ENCODE data around the gene PAPOLA. TPM values are rescaled to one million over a fixed set of nuclear protein-coding genes. Genes with fewer than 3 reads are reported as not detected.

Gene PAPOLA
- total RNA-seq, 1 donor from 2014 or later, result 137 TPM

DNA sequence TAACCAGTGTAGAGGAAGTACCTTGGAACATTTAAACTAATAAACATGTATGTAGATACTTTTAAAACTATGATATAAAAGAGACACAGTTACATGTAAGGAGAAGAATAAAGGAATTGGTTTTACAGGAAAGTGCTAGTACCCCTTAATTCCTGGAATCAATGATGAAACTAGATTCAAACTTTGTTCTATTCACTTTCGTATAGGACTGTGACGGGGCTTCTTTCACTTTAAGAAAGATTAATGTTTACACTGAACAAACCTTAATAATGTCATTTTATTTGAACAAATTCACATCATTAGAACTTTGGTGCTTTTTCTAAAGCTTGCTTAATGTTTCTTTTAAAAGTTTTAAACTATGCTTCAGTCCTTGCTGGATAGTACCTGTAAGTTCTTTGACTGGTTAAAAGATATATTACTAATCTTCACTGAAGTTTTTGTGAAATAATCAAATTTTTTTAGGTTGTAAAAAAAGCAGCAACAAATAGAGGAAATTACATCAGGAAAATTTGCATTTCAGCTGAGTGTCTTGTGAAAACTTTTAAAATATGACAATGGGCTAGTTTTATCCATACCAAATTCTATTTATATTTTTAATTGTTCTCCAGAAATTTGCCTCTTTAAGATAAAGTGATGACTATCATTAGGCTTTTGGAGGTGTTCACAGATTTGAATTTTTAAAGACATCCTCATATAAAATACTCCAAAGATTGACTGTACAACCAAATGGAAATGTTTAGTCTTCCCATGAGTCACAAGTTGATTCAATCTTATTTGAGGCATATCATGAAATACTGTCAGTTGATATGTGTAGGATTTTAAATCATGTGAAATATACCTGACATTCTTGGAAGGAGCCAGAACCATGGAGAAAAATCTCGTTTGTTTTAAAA lies 36.2 kb downstream of the PAPOLA start:
- no peak for DNase-seq (ENCODE audit: low spot score)
- intact Hi-C loops (cut with DNase I), result no loop called here

DNA sequence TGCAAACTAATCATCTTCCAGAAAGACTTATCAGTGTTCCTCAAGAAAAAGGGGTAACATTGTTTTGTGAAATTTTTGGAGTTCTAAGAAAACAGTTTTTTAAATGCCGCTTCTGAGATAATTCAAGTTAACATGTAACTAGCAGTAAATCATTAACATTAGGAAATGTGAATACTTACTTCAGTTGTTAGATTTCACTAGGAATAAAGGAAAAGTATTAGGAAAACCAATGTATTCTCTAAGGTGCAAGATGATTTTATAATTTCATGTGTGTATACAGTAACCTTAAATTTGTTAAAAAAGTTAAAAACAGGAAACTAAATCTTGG lies 36.8 kb downstream of the PAPOLA start:
- DNase-seq (ENCODE audit: low spot score), result no peak
- intact Hi-C loops (cut with DNase I), result no loop called here

DNA sequence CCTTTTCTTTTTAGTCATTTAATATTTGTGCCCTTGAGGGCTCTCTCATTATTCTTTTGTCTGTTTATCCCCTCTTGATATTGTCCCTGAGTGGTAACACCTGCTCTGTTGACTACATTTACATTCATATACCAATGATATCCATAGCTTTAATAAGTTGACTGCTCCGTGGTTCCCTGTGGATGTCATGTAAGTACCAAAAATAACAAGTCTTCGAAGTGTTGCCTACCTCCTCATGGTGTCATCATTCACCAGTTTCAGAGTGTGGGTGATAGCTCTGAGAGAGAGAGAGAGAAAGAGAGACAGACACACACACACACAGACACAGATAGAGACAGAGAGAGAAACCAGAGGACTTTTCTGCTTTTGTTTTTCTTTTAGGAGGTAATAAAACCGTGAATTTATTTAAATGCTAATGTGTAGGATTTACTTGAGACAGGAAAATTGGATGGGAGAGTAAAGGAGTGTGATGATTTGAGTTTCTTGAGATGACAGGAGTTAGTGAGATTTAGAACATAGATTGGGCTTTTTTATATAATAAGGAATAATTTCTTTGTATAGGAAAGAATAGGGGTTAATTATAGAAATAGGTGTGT lies 52.2 kb downstream of the PAPOLA start:
- DNase-seq (ENCODE audit: low spot score), result no peak
- intact Hi-C loops (cut with DNase I), result no loop called here

DNA sequence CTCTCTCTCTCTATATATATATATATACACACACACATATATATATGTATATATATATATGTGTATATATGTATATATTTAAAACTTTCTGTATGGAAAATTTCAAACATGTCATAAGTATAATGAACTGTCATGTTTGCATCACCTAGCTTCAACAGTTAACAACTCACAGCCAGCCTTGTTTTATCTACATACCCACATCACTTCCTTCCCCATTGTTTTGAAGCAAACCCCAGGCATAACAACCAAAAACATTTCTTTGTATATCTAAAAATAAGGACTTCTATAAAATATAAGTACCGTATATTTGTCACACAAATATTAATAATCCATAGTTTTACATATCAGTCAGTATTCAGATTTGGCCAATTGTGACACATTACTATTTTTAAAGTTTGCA lies 57.4 kb downstream of the PAPOLA start:
- DNase-seq (ENCODE audit: low spot score), result no peak
- intact Hi-C loops (cut with DNase I), result no loop called here

GRCh38 chr14:96564389-96564788 lies 62.2 kb downstream of the PAPOLA start:
- DNase-seq (ENCODE audit: low spot score), result no peak
- intact Hi-C loops (cut with DNase I), result no loop called here

DNA sequence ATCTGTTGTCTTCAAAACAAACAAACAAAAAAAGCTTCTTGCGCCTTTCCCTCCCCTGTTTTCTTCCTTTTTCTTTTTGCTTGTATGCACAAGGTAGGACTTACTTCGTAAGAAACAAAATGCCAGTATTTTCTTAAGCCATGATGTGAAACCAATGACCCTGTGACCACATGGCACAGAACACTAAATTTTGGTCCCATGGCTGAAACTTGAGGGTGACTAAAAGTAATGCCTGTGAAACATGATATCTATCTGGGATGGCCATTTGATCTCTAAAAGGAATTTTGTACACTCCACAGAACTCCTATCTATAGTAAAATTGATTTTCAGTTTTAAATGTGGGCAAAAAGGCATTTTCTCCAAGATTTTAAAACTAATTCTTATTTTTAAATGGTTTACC lies 63.6 kb downstream of the PAPOLA start:
- intact Hi-C loops (cut with DNase I), result loop anchor here (5.0 kb wide), 1 partner anchor 176 kb away; no protein-coding TSS in a partner anchor
- DNase-seq (ENCODE audit: low spot score), result no peak

- no peak for DNase-seq (ENCODE audit: low spot score)
- intact Hi-C loops (cut with DNase I), result loop anchor here (5.0 kb wide), 1 partner anchor 175 kb away; no protein-coding TSS in a partner anchor
Measured at GRCh38 chr14:96567289-96567899, 65.2 kb downstream of the PAPOLA start.

DNA sequence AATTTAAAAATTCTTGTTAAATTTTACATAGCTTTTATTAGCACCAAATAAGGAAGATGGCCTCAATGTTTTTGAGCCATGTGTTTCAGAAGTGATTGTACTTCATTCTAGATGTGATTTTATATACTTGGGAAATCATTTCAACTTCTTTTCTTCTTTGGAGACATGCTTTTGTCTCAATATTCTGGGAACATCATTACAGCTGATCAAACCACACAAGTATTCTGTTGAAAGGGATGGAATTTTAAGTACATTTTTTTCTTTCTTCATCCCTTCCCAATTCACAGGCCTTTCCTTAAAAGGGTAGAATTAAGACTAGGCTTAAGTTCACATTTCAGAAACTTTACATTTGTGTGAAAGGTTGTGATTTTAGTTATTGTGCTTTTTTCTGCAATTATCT lies 66.4 kb downstream of the PAPOLA start:
- DNase-seq (ENCODE audit: low spot score), result no peak
- intact Hi-C loops (cut with DNase I), result loop anchor here (5.0 kb wide), 1 partner anchor 174 kb away; no protein-coding TSS in a partner anchor

- DNase-seq (ENCODE audit: low spot score), result no peak
- intact Hi-C loops (cut with DNase I), result no loop called here
Measured at GRCh38 chr14:96571311-96571710, 69.1 kb downstream of the PAPOLA start.

DNA sequence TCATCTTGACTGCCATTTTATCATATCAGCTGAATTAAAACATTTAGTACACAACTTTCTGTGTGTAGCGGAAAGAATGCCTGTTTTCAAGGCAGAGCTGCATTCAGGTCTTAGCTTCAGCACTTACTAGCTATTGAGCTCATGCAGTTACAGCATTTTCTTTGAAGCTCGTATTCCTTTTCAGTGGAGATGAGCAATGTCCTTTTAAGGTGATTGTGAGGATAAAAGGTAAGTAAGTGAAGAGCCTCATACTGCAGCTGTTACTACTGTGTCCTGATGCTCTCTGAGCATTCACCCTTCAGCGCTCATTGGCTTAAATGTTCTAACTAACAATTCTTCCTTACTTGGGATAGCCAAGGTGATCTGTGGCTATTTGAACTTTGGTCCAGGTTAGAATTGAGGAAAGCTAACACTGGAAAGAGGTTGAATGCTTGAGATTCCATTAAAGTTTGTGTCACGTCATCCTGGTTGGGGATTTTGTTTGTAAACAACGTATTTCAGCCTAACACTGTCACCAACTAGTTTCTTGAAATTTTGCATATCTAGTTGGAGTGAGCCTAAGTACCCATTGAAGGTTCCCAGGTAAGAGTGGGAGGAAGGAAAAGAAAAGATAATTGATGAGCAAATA lies 71.4 kb downstream of the PAPOLA start:
- intact Hi-C loops (cut with DNase I), result no loop called here
- DNase-seq (ENCODE audit: low spot score), result no peak

GRCh38 chr14:96574171-96574632 lies 72.0 kb downstream of the PAPOLA start:
- no peak for DNase-seq (ENCODE audit: low spot score)
- intact Hi-C loops (cut with DNase I), result no loop called here

DNA sequence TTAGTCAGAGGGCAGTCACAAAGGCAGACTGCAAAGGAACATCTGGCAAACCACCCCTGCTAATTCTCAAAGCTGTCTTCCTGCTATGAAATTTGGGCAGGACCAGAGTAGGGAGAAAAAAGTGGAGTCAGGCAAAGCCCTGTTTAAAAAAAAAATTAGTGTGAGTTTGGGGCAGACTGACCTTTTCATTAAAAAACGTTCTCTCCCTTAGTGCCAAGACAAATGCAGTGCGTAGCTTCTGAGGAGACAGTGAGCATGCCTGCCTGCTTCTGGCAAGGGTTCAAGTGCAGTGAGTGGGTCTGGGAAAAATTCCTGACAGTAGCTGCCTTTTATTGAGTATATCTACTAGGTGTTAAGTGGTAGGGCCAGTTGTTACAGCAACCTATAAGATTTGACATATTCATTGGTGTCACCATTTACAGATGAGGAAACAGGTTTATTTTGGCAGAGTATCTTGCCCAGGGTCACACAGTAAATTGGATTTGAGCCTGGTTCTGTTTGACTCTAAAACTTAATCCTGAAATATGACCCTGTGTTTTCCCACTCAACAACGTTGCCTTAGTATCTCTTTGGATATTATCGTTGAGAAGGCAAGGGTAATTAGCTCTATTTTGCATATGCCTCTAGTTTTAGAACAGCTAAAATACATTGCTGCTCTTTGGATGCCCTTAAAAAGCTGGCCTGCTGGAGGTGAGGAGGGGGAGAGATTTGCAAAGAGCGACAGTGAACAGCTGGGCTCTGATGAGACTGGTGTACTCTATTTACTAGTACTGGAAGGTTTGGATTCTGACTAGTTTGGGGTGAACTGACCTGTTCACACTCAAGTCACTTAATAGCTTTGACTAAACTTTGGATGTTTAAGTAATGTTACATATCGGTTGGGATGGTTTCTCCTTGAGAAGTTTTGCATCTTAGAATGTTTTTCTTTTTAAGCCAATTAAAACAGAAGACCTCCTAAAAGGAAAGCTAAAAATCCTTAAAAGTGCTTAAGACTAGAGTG lies 72.8 kb downstream of the PAPOLA start:
- intact Hi-C loops (cut with DNase I), result no loop called here
- no peak for DNase-seq (ENCODE audit: low spot score)

GRCh38 chr14:96576359-96576758 lies 74.2 kb downstream of the PAPOLA start:
- intact Hi-C loops (cut with DNase I), result no loop called here
- DNase-seq (ENCODE audit: low spot score), result no peak

GRCh38 chr14:96576937-96577336 lies 74.8 kb downstream of the PAPOLA start:
- intact Hi-C loops (cut with DNase I), result no loop called here
- no peak for DNase-seq (ENCODE audit: low spot score)

GRCh38 chr14:96578619-96579018 lies 76.4 kb downstream of the PAPOLA start:
- DNase-seq (ENCODE audit: low spot score), result no peak
- intact Hi-C loops (cut with DNase I), result no loop called here

DNA sequence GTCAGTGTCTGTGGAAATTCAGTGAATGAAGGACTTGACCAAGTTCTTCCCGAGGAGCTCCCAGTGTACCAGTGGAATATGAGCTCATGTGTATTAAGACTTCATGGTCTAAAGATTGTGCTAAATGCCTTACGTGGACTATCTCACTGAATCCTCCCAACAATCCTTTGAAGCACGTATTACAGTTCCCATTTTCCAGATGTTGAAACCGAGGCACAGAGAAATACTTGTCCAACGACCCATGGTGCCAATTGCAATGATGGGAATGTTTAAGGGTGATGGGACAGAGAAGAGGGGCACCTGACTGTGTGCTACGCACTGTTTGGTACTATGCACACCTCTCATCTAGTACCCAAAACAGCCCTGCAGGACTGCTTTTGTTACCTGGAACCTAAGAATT lies 77.2 kb downstream of the PAPOLA start:
- DNase-seq (ENCODE audit: low spot score), result no peak
- intact Hi-C loops (cut with DNase I), result no loop called here

DNA sequence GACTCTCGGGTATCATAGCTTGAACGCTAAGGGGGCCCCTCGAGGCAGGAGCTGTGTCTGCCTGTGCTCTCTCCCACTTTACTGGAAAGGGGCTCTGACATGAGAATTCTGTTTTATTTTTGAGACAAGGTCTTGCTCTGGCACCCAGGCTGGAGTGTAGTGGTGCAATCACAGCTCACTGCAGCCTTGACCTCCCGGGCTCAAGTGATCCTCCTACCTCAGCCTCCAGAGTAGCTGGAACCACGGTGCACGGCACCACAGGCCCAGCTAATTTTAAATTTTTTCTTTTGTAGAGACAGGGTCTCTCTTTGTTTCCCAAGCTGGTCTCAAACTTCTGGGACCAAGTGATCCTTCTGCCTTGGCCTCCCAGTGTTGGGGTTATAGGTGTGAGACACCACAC lies 77.7 kb downstream of the PAPOLA start:
- no peak for DNase-seq (ENCODE audit: low spot score)
- intact Hi-C loops (cut with DNase I), result no loop called here

GRCh38 chr14:96580566-96580965 lies 78.4 kb downstream of the PAPOLA start:
- intact Hi-C loops (cut with DNase I), result no loop called here
- no peak for DNase-seq (ENCODE audit: low spot score)

DNA sequence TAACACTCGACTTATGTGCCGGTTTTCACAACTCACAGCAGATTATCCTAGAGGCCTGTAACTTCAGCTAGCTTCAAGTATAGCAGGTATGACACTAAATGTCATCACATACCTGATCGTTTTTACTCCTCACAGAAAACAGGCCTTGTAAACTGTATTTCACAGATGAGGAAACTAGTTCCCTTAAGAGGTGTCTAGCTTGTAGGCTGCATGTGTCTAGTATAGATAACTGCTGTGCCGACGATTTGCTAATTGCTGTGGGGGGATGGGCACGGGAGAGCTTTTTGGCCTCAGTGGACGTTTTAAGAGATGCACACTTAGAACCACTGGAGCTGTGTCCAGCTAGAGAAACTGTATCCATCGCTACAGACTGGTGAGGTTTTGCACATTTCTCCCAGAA lies 78.8 kb downstream of the PAPOLA start:
- no peak for DNase-seq (ENCODE audit: low spot score)
- intact Hi-C loops (cut with DNase I), result no loop called here
